Right renal cortex interstitium (tissue), 3 donors: Measurements from ENCODE around the gene KDM2B. TPM values are rescaled to one million over a fixed set of nuclear protein-coding genes. Genes with fewer than 3 reads are reported as not detected.
"Not testable (repeated sequence)": the region's sequence is repeated elsewhere in the genome, so short reads cannot be mapped to it uniquely, and the experiment has no call there.

Experiments
- DNase-seq, 3 donors: peaks; one replicate each; pipeline ENCODE4 v3.0.0-alpha.2; 2013; ENCODE audit warnings: low read depth in 3 of 3, low spot score in 2 of 3
- polyA plus RNA-seq, 3 donors: library from polyadenylated mRNA; unstranded; fragments of 120-200 nt; gene quantifications; one replicate each; pipeline ENCODE4 v1.2.1, GENCODE V29; 2013; ENCODE audit not compliant: insufficient read length in 3 of 3

Gene KDM2B
- polyA plus RNA-seq, 3 donors: 73.7 to 78.0 (median 74.7) TPM

DNA sequence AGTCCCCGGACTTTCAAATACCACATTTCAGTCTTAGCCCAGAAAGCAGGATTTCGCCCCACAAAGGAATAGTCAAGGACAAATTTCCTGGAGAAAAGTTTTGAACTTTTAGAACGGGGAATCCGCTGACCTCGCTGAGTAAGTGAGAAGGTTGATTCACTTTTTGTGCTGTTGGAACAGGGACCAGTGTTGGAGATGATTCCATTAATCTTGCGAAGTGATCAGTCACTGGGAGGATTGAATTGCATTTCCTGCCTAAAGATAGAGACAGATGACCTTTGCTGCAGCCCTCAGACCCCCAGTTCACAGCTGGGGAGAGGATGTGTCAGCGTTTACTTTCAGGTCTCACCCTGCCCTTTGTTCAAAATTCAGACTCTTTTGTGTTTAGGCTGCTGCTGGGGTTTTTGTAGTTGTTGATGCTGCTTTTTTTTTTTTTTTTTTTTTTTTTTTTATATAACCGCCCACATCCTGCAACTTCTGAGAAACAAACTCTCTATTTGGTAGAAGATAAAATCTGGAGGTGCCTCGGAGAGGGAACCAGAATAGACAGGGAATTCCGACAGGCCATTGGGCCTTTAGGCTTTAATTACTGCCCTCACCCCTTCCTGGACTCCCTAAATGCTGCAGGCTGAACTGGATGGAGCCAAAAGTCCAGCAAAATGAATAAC lies 9.8 kb upstream of the KDM2B start:
- DNase-seq: no peak

DNA sequence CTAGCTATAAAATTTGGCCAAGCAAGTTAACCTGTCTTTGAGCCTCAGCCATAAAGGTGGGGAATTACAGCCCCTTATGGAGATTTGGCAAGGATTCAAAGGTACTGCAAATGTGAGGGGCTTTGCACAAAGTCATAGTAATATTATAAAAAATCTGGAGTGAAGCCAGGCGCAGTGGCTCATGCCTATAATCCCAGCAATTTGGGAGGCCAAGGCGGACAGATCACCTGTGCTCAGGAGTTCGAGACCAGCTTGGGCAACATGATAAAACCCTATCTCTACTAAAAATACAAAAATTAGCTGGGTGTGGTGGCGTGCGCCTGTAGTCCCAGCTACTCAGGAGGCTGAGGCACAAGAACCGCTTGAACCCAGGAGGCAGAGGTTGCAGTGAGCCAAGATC lies 4.1 kb upstream of the KDM2B start:
- not testable (repeated sequence) for DNase-seq

- DNase-seq: not testable (repeated sequence)
These were observed 2.5 kb upstream of the KDM2B start for GRCh38 chr12:121583334-121583661.

- no peak for DNase-seq
These were observed 1.9 kb upstream of the KDM2B start for GRCh38 chr12:121582583-121583333.

- DNase-seq: no peak
These were observed 1.0 kb upstream of the KDM2B start for GRCh38 chr12:121581686-121582429.

GRCh38 chr12:121579981-121580868 lies 598 bp downstream of the KDM2B start:
- no peak for DNase-seq

DNA sequence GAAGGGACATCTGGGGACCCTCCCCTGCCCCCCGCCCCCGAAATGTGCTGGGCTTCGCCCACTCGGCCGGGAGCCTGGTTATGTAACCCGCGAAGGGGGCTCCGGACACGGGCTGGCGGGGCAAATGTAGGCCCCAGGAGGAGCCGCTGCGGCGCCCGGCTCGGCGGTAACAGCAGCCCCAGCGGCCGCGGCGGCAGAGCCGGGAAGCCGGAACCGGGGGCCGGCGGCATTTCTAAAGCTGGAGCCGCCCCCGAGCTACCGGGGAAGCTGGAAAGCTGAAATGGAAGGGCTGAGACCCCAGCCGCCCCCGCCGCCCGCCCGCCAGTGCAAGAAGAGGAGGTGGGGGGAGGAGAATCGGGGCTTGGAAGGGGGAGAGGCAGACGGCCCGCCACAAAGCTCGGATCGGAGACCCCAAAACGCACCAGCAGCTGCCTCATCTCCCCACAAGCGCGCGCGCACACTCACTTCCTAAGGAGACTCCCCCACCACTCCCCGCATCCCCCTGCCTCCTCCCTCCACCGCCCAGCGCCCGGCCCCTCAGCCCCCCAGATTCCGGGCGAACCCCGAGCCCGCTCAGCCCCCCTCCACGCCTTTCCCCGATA lies 1.5 kb downstream of the KDM2B start:
- DNase-seq: no peak

DNA sequence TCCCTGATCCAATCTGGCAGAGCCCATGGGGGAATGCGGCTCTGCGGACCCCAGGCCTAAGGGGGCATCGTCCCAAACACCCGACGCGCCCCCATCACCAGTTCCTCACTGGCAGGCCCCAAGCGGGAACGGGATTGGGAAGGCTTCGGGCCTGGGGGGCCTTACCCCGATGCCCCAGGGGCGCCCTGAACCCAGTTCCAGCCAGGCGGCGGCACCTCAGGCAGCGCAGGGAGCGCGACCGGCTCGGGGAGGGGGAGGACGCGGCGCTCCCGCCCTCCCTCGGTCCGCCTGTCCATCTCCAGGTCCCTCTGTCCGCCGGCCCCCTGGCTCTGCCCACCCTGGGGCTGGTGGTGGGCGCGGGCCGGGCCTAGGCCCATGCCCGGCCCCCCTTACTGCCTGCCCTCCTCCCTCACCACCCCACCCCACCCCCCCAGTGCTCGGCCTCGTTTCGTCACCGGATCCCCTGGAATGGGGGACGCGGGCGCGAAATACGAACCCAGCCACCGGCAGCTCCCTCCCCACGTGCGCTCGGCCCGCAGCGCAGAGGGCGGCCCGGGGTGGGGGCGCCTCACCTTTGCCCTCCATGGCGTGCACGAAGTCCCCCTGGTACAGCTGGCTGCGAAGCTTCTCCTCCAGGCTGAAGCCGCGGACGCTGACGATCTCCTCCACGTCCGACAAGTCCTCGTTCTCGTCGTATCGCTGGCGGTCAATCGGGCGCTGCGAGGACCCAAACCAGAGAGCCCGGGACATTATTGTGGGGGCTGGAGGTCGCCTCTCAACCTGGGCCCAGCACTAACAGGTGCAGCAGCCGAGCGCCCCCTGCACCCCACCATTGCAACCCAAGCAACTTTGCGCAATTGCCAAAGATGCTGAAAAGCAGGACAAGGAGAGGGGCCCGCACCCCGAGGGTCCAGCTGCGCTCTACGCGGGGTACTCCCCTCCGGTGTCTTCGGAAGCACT lies 2.3 kb downstream of the KDM2B start:
- no peak for DNase-seq

GRCh38 chr12:121577443-121578180 lies 3.2 kb downstream of the KDM2B start:
- DNase-seq: no peak

- no peak for DNase-seq
These were observed 3.9 kb downstream of the KDM2B start for GRCh38 chr12:121576851-121577391.

DNA sequence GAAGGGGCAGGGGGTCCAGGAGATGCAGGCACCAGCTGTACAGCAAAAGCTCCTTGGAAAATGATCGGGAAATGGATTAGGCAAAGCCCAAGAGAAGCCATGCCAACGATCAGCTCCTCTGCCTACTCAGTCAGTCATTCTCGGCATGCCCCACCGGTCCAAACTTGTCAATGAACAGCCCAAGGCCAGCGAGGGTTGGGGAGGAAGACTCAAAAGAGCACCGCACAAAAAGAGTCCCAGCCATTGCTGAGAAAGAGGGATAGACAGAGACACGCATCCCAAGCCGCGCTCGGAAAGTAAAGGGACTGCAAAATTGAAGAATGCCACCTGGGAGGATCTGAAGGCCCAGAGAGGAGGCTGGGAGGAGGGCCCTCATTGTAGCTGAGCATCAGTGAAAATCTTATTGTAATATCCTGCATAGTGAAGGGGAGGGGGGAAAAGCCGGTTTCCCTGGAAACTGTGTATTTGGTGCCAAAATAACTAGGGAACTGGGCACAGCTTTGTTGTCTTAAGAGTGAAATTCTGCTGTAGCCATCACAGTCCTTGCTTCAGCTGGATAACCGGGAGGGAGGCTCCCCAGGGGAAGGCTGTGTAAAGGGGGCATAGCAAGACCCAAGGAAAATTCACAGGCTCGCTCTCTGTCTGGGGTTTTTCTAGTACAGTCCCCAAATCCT lies 4.7 kb downstream of the KDM2B start:
- DNase-seq: no peak

GRCh38 chr12:121575051-121575450 lies 5.8 kb downstream of the KDM2B start:
- no peak for DNase-seq

- DNase-seq: no peak
These were observed 6.8 kb downstream of the KDM2B start for GRCh38 chr12:121574025-121574424.

DNA sequence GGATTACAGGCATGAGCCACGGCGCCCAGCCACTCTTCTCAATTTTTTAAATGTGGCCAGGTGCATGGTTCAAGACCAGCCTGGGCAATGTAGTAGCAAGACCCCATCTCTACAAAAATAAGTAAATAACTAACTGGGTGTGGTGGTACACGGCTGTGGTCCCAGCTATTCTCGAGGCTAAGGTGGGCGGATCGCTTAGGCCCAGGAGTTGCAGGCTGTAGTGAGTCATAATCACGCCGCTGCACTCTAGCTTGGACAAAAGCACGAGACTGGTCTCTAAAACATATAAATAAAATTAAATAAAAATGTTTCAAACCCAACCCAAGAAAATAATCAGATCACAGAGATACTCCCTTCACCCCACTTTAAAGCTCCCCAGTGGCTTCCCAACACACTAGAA lies 8.9 kb downstream of the KDM2B start:
- no peak for DNase-seq

GRCh38 chr12:121570467-121571283 lies 10.1 kb downstream of the KDM2B start:
- no peak for DNase-seq

- DNase-seq: no peak
These were observed 11.7 kb downstream of the KDM2B start for GRCh38 chr12:121568971-121569751.
